CD14-positive monocyte (primary cell): ENCODE measurements around the gene CAPN13. TPM values are rescaled to one million over a fixed set of nuclear protein-coding genes. Genes with fewer than 3 reads are reported as not detected.

ENCODE experiments used
- DNase-seq, 3 donors: peaks; one replicate each; pipeline ENCODE4 v3.0.0-alpha.2; 2011 to 2022
- H2AFZ ChIP-seq: 2 replicates; pipeline ENCODE4 v1.6.0; 2012; ENCODE audit warnings: mild to moderate bottlenecking, low read depth, low read length, inconsistent platforms; ENCODE audit not compliant: insufficient read depth, poor library complexity, severe bottlenecking
- H3K27ac ChIP-seq, 2 donors: 1 replicate in 1 of 2; 2 replicates in 1 of 2; pipeline ENCODE4 v1.5.1; 2012 to 2013; ENCODE audit warnings: low read length in 2 of 2, control low read depth in 1 of 2, inconsistent platforms in 1 of 2, low read depth in 1 of 2, mild to moderate bottlenecking in 1 of 2
- H3K27me3 ChIP-seq, 2 donors: one replicate each; pipeline versions ENCODE4 v1.6.0 to v1.6.1; 2011 to 2013; ENCODE audit warnings: low read length in 2 of 2; ENCODE audit not compliant: control insufficient read depth in 2 of 2, insufficient read depth in 2 of 2
- H3K36me3 ChIP-seq, 2 donors: replicated peaks in 1 of 2; 1 replicate in 1 of 2; 2 replicates in 1 of 2; pipeline versions ENCODE4 v1.5.1 to v1.6.1; 2012 to 2013; ENCODE audit warnings: low read length in 2 of 2, control low read depth in 1 of 2, inconsistent platforms in 1 of 2, mild to moderate bottlenecking in 1 of 2; ENCODE audit not compliant: insufficient read depth in 2 of 2, control insufficient read depth in 1 of 2
- H3K4me1 ChIP-seq, 2 donors: 1 replicate in 1 of 2; 2 replicates in 1 of 2; pipeline versions ENCODE4 v1.5.1 to v1.6.1; 2012 to 2013; ENCODE audit warnings: low read length in 2 of 2, control low read depth in 1 of 2, inconsistent platforms in 1 of 2, mild to moderate bottlenecking in 1 of 2, moderate library complexity in 1 of 2; ENCODE audit not compliant: insufficient read depth in 2 of 2, control insufficient read depth in 1 of 2
- H3K4me2 ChIP-seq: replicated peaks from 2 replicates; pipeline ENCODE3; 2012; ENCODE audit warnings: low read length, moderate library complexity, mild to moderate bottlenecking; ENCODE audit not compliant: poor library complexity, severe bottlenecking; ENCODE audit errors: extremely low read depth
- H3K4me3 ChIP-seq, 3 experiments: fragments of 200-600 bp in 1 of 3; sonication (generic) in 1 of 3; replicated peaks in 1 of 3; 1 replicate in 2 of 3; 2 replicates in 1 of 3; pipeline ENCODE4 v1.5.1; 2011 to 2013; ENCODE audit warnings: low read length in 3 of 3, mild to moderate bottlenecking in 3 of 3, control low read depth in 2 of 3, low read depth in 2 of 3, inconsistent platforms in 1 of 3, moderate library complexity in 1 of 3
- H3K79me2 ChIP-seq: 2 replicates; pipeline ENCODE4 v1.6.0; 2012; ENCODE audit warnings: mild to moderate bottlenecking, control low read depth, inconsistent platforms, low read length, moderate library complexity; ENCODE audit not compliant: insufficient read depth
- H3K9ac ChIP-seq: 2 replicates; pipeline ENCODE4 v1.6.0; 2017; ENCODE audit warnings: low read length, mild to moderate bottlenecking; ENCODE audit not compliant: insufficient read depth, poor library complexity, severe bottlenecking
- H3K9me3 ChIP-seq, 2 donors: replicated peaks in 1 of 2; 1 replicate in 1 of 2; 2 replicates in 1 of 2; pipeline versions ENCODE4 v1.5.1 to v1.6.1; 2012 to 2013; ENCODE audit warnings: low read length in 2 of 2, control low read depth in 1 of 2; ENCODE audit not compliant: control insufficient read depth in 1 of 2, insufficient read depth in 1 of 2
- H4K20me1 ChIP-seq: 2 replicates; pipeline ENCODE4 v1.6.0; 2012; ENCODE audit warnings: mild to moderate bottlenecking, low read length, control low read depth, moderate library complexity; ENCODE audit not compliant: insufficient read depth
- H3K27ac Mint-ChIP-seq, 7 donors: one replicate each; pipeline ENCODE4 v1.8.0; 2020; ENCODE audit warnings: mild to moderate bottlenecking in 7 of 7, mixed read lengths in 7 of 7, moderate library complexity in 6 of 7, inconsistent platforms in 2 of 7
- H3K27me3 Mint-ChIP-seq, 3 donors: one replicate each; pipeline ENCODE4 v1.8.0; 2021 to 2022; ENCODE audit warnings: low read depth in 3 of 3, mild to moderate bottlenecking in 3 of 3, mixed read lengths in 3 of 3, moderate library complexity in 3 of 3, inconsistent platforms in 1 of 3
- H3K36me3 Mint-ChIP-seq, 2 donors: one replicate each; pipeline ENCODE4 v1.8.0; 2020; ENCODE audit warnings: mixed read lengths in 2 of 2, inconsistent platforms in 1 of 2, mild to moderate bottlenecking in 1 of 2
- H3K4me1 Mint-ChIP-seq: one replicate; pipeline ENCODE4 v1.8.0; 2020; ENCODE audit warnings: mild to moderate bottlenecking, mixed read lengths
- H3K4me3 Mint-ChIP-seq, 2 donors: one replicate each; pipeline ENCODE4 v1.8.0; 2020; ENCODE audit warnings: mild to moderate bottlenecking in 2 of 2, mixed read lengths in 2 of 2, moderate library complexity in 1 of 2
- H3K9me3 Mint-ChIP-seq, 7 donors: one replicate each; pipeline ENCODE4 v1.8.0; 2020 to 2022; ENCODE audit warnings: mixed read lengths in 7 of 7, mild to moderate bottlenecking in 6 of 7, moderate library complexity in 6 of 7, inconsistent platforms in 2 of 7
- CTCF ChIP-seq: fragments of 200-600 bp; IDR thresholded peaks from one replicate; pipeline ENCODE4 v1.8.0; 2022; ENCODE audit warnings: antibody characterized with exemption, mild to moderate bottlenecking
- WGBS: methylation state at CpG from one replicate; pipeline ENCODE4 v1.1.5; 2013; ENCODE audit warnings: missing lambda C conversion rate; ENCODE audit not compliant: insufficient coverage; 5-methylcytosine and 5-hydroxymethylcytosine counted together
- intact Hi-C, 2 donors: fragments of 100-400 bp; cut with micrococcal nuclease; formaldehyde crosslinking; loops; one replicate each; pipeline versions ENCODE4 v1.15.0 to v1.15.1; 2023
- polyA plus RNA-seq, 3 donors: library from polyadenylated mRNA; depleted of rRNA in 1 of 3; unstranded in 2 of 3; stranded (reverse) in 1 of 3; fragments of 300-500 nt in 2 of 3; fragments of >200 nt in 1 of 3; fragmentation: Illumina TruSeq in 2 of 3; gene quantifications; 1 replicate in 2 of 3; 2 replicates in 1 of 3; pipeline ENCODE4 v1.2.3, GENCODE V29; 2012 to 2021

The CAPN13 gene
- polyA plus RNA-seq, 3 donors: not detected

DNA sequence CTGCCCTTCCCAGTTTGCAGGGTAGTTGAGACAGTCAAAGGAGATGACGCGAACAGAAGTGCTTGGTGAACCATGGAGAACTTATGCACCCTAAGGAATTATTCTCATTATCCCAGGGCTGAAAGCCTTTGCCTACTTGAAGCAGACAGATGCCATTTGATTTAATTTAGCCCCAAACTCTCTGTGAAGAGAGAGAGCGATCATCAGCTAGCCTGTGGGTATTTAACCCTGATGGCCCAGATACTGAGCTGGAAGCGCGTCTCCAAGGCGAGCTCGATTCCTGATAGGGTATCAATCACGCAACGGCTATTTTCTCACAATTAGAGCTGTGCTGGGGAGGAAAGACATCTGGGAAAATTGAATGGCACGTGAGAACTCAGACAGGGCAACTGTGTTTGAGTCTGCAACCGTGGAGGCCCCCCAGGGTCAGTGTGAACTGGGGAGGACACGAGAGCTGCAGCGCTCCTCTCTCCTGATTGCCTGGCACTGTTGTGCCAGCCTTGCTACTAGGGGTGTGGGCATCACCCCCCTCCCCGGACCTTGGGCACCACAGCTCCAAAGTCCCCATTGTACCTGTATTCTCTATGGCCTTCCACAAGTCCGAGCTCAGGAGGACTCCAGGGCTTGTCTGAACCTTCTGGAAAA, 73.2 kb downstream of the CAPN13 start:
- Histone ChIP-seq H3K4me3 (no peak overlapping the region), H2AFZ (no peak overlapping the region), H3K4me2 (no peak overlapping the region), H3K9ac (no peak overlapping the region), H3K79me2 (no peaks in the 10 kb centered on the region), H3K27me3 (no peaks in the 10 kb centered on the region), H4K20me1 (no peaks in the 10 kb centered on the region), H3K9me3 (no peaks in the 10 kb centered on the region), H3K4me1 (no peaks in the 10 kb centered on the region), H3K36me3 (no peaks in the 10 kb centered on the region), H3K27ac (no peak overlapping the region)
- WGBS: 95% methylated on average over 10 of the region's 15 CpGs
- no peaks in the 10 kb centered on the region for H3K4me1 Mint-ChIP-seq
- H3K9me3 Mint-ChIP-seq: no peaks in the 10 kb centered on the region
- no peak overlapping the region for H3K4me3 Mint-ChIP-seq
- peaks cover 0 to 14% (median 8%) of the 10 kb centered on the region in 3 donors for H3K27me3 Mint-ChIP-seq
- no peak overlapping the region for H3K27ac Mint-ChIP-seq
- TF ChIP-seq CTCF: no peak
- DNase-seq: no peak
- no peaks in the 10 kb centered on the region for H3K36me3 Mint-ChIP-seq
- intact Hi-C loops: no loop called here

DNA sequence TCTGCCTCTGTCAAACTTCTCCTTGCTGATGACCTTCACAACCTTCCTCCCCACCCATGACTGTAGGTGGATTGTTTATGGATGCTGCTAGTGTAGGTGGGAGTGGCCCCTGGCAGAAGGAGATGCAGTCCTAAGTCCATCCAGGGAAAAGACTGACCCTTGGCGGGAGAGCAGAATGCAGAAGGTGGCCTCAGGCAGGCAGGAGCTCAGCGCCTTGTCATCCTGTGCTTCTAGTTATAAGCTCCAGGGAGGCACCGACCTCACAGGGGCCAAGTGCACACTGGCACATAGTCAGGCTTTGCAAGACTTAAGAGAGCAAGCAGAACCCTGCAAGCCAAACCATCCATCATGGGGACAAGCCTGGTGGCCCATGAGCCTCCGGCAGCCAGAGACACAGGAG, 74.4 kb downstream of the CAPN13 start:
- Mint-ChIP-seq H3K9me3 (no peaks in the 10 kb centered on the region), H3K4me1 (no peaks in the 10 kb centered on the region), H3K27me3 (peaks cover 0 to 9% (median 4%) of the 10 kb centered on the region in 3 donors), H3K4me3 (no peak overlapping the region), H3K36me3 (no peaks in the 10 kb centered on the region), H3K27ac (no peak overlapping the region)
- Histone ChIP-seq H3K4me2 (no peak overlapping the region), H3K27me3 (no peaks in the 10 kb centered on the region), H3K36me3 (no peaks in the 10 kb centered on the region), H3K27ac (no peak overlapping the region), H3K4me1 (no peaks in the 10 kb centered on the region), H4K20me1 (no peaks in the 10 kb centered on the region), H3K9ac (no peak overlapping the region), H3K79me2 (no peaks in the 10 kb centered on the region), H2AFZ (no peak overlapping the region), H3K4me3 (no peak overlapping the region), H3K9me3 (no peaks in the 10 kb centered on the region)
- TF ChIP-seq CTCF: no peak
- 95% methylated on average over 4 of the region's 4 CpGs for WGBS
- DNase-seq: no peak
- intact Hi-C loops: no loop called here
